Activated CD8-positive, alpha-beta memory T cell treated with anti-CD3 and anti-CD28 coated beads for 24 hours (primary cell): ENCODE results near the gene OBSCN.

ENCODE experiments used
- DNase-seq: peaks from one replicate; pipeline ENCODE4 v3.0.0-alpha.2; 2020

The OBSCN gene

DNA sequence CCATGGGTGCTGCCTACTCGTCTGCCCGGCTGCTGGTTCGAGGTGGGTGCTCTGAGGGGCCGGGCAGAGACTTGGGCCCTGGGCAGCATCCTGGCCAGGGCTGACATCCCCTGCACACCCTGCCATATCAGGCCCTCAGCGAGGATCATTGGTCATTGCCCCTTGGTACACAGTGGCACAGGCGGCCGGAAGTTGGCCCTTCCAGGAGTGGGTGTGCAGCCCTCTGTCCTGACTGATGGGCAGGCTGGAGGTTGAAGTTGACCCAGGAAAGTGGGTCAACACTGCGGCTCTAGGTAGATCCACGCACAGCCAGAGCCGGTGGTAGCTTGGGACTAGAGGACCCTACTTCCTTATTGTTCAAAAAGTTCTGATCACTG, 125.9 kb downstream of the OBSCN start:
- no peak for DNase-seq

DNA sequence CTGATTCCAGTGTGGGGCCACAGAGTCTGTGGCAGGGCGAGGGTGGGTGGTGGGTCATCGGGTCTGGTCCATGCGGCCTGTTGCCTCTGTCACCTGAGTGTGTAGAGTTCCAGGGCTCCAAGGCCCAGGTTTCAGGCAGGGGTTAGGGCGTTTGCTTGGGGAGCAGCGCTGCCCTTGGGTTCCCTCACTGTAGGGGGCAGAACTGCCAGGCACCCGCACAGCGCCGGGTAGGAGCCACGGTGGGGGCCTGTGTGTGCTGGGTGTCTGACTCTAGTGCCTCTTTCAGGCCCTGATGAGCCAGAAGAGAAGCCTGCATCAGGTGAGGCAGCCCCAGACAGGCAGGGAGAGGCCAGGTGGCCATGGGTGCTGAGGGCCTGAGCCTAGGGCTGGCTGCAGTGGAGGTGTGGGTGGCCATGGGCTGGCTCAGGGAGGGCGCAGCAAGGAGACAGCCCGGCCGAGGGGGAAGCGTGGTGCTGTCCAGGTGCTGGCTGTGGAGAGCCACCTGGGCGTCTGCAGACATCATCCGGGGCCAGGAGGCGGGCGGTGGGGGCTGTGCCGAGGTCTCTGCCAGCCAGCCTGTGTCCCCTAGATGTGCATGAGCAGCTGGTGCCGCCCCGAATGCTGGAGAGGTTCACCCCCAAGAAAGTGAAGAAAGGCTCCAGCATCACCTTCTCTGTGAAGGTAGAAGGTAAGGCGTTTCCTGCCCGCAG, 126.5 kb downstream of the OBSCN start:
- no peak for DNase-seq

DNA sequence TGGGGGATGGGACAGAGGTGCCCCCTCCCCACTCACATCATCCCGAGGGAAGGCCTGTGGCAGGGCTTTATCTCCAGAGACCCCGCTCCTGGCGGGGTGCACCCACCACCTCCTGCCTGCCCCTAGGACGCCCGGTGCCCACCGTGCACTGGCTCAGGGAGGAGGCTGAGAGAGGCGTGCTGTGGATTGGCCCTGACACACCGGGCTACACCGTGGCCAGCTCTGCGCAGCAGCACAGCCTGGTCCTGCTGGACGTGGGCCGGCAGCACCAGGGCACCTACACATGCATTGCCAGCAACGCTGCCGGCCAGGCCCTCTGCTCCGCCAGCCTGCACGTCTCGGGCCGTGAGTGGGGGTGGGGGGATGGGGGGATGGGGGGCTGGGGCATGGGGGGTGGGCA, 127.1 kb downstream of the OBSCN start:
- no peak for DNase-seq

DNA sequence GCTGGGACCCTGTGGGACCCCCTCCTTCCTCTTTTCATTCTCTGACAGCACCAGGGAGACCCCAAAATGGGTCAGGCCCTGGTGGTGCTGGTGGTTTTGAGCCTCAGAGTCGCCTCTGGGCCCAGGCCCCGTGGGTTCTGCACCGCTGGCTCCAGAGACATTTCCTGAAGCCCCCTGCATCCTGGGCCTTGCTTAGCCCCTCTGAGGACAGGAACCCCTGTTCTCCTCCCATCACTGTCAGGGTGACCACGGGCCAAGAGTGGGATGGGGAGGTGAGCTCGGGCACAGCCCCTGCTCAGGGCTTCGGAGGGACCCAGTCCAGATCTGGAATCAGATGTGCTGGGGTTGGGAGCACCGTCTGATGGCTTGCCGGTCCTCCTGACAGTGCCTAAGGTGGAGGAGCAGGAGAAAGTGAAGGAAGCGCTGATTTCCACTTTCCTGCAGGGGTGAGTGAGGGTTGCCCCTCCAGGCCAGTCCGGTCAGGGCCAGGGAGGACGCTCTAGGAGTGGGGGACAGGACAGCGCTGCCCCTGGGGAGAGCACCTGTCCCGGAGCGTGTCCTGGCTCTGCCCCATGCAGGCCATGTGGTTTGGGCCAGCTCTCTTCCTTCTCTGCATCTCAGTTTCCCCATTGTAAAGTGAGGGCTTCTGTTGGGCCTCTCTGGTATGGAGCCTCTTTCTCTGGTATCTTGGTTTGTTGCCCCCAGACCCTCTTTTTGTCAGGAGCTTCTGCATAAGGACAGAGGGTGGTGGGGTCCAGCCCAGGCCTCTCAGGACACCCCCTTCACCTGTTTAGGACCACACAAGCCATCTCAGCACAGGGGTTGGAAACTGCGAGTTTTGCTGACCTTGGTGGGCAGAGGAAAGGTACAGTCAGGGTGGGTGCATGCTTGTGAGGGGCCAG, 127.8 kb downstream of the OBSCN start:
- no peak for DNase-seq

DNA sequence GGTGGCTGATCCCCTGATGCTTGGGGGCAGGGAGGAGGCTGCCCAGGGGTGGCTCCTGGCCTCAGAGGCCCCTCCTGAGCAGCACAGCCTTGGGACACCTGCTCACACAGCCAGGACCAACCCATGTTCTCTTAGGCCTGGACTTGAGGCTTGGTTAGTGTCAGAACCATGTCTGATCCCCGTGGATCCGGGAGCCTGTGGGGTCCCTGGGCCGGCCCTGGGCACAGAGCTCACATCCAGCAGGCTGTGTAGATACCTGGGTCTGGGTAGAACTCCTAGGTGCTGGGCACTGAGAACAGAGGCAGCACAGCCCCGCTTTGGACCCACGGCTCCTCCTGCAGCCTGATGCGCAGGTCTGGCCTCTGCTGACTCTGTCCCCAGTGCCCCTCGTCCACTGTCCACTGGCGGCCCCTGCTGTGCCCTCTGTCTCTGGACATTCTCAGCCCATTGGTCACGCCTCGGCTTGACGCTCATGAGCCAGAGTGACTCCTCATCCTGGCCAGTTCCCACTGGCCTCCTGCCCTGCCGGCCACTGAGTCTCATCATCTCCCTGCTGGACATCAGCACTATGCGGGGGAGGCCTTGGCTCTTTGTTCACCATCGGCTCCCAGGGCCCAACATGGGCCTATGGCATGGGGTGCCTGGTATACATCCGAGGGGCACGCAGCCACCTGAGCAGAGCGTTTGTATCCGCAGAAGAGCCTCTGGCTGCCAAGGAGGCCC, 128.6 kb downstream of the OBSCN start:
- no peak for DNase-seq

DNA sequence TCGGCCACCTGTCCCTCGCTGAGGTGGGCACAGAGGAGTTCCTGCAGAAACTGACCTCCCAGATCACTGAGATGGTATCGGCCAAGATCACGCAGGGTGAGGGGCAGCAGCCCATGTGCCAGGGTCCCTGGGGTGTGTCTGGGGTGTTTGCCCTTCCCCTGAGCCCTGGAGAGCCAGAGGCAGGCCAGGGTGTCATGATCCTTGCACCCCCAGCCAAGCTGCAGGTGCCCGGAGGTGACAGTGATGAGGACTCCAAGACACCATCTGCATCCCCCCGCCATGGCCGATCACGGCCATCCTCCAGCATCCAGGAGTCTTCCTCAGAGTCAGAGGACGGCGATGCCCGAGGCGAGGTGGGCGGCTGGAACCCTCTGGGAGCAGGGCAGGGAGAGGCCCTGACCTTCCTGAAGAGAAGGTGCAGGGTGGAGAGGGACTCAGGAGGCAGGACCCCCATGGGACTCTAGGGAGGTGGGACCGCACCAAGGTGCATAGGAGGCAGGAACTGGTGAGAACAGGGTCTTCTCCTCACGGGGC, 129.3 kb downstream of the OBSCN start:
- no peak for DNase-seq

DNA sequence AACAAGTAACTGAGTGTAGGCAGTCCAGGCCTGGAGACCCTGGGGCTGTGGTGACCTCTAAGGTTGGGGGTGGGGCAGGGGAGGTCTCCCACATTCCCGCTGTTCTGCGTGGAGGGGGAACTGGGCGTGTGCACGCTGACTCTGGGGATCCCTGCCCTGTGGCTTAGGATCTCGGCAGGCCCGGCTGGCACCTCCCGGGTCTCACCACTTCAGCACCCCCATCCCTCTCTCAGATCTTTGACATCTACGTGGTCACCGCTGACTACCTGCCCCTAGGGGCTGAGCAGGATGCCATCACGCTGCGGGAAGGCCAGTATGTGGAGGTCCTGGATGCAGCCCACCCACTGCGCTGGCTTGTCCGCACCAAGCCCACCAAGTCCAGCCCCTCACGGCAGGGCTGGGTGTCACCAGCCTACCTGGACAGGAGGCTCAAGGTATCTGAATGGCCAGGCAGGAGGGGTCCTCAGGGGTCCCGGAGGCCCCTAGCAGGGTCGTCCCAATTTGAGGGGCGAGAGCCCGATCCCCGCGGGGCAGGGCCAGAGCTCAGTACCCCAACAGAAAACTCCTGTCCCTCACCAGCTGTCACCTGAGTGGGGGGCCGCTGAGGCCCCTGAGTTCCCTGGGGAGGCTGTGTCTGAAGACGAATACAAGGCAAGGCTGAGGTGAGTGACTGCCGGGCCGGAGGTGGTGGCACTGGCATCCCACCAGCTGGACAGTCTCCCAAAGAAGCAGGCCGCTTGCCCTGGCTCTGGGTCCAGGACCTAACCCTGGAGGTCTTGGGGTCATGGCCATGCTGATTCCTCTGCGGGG, 130.1 kb downstream of the OBSCN start:
- DNase-seq: no peak

DNA sequence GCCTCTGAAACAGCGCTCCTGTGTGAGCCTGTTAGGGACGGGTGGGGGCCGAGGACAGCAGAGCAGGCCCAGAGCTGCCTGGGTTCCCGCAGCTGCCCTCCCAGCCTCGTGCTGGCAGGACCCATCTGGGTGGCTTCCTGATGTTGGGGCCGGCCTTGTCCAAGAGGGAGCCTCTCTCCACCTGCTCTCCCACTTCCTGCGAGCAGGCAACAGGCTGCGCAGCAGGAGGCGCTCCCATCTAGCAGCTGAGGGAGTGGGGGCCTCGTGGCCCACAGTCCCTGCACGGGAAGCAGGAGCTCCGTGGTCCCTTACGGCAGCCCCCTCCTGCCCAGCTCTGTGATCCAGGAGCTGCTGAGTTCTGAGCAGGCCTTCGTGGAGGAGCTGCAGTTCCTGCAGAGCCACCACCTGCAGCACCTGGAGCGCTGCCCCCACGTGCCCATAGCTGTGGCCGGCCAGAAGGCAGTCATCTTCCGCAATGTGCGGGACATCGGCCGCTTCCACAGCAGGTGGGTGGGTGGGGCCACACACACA, 130.7 kb downstream of the OBSCN start:
- no peak for DNase-seq

DNA sequence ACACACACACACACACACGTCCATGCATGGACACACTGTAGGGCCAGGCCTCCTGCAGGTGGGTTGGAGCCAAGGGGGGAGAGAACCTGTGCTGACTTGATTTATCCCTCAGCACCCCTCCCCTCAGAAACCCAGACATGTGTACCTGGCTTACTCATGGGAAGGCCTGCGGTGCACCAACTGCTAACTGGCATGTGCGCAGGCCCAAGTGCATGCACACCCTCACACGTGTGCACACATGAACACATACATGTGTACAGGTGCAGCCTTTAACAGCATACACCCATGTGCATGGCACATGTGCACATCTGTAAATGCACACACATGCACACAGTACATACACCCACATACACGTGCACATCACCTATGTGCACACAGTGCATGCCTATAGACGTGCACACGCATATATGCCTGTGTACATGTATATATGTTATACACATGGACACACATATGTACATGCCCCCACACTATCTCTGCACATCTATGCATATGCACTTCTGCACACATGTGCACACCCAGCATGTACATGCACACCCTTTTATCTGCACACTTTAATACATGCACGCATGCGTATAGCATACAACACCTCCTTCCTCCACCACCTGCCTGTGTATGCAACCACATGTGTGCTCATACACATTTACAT, 131.3 kb downstream of the OBSCN start:
- DNase-seq: no peak

DNA sequence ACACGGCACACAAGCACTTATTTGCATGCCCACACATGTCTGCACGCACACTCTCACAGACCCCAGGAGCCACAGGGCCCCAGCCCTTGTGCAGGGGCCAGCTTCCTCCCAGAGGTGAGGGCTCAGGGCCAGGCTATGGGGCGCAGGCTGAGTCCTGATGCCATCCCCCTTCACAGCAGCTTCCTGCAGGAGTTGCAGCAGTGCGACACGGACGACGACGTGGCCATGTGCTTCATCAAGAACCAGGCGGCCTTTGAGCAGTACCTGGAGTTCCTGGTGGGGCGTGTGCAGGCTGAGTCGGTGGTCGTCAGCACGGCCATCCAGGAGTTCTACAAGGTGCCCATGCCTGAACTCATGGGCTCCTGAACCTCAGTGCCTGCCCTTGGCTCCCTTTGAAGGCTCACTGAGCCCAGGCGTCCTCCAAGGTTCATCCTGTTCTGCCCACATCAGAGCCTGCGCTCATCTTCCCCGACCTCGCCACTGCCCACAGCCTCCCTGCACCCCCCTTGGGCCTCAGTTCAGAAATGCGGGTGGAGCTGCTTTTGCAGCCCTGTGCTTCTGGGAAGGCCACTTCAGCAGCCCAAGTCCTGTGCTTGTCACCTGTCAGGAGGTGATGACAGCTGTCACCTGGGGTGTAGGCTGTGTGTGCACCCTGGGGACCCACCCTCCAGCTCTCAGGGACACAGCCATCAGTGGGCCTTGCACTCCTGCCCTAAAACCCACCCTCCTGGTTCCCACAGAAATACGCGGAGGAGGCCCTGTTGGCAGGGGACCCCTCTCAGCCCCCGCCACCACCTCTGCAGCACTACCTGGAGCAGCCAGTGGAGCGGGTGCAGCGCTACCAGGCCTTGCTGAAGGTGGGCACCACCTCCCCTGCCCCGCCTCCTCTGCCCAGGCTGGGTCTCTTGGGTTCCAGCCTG, 132.2 kb downstream of the OBSCN start:
- DNase-seq: no peak

DNA sequence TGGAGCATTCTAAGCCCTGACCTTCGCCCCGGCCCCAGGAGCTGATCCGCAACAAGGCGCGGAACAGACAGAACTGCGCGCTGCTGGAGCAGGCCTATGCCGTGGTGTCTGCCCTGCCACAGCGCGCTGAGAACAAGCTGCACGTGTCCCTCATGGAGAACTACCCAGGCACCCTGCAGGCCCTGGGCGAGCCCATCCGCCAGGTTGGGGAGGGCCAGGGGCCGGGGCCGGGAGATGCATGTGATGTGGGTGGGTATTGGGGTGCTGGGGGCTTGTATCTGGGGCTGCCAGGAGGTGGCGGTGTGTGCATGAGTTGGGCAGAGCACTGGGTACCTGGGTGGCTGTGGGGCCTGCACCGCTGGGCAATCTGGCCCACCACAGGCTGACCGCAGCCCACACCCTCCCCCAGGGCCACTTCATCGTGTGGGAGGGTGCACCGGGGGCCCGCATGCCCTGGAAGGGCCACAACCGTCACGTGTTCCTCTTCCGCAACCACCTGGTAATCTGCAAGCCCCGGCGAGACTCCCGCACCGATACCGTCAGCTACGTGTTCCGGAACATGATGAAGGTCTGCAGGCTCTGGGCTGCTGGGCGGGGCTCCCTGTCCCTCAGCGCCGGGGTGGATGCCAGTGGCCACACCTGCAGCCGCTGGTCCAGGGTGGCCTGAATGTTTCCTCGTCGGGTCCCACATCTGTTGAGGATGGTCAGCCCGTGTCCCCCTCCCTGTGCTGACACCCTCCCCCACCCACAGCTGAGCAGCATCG, 133.0 kb downstream of the OBSCN start:
- DNase-seq: no peak

DNA sequence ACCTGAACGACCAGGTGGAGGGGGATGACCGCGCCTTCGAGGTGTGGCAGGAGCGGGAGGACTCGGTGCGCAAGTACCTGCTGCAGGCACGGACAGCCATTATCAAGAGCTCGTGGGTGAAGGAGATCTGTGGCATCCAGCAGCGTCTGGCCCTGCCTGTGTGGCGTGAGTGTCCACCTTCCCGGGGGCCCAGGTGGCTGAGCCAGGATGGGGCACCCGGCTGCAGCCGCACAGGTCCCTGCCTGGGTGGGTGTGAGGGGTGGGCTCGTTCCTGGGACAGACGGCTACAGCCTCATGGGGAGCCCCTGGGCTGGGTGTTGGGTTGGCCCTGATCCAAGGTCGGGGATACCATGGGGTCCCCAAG, 133.6 kb downstream of the OBSCN start:
- DNase-seq: no peak

DNA sequence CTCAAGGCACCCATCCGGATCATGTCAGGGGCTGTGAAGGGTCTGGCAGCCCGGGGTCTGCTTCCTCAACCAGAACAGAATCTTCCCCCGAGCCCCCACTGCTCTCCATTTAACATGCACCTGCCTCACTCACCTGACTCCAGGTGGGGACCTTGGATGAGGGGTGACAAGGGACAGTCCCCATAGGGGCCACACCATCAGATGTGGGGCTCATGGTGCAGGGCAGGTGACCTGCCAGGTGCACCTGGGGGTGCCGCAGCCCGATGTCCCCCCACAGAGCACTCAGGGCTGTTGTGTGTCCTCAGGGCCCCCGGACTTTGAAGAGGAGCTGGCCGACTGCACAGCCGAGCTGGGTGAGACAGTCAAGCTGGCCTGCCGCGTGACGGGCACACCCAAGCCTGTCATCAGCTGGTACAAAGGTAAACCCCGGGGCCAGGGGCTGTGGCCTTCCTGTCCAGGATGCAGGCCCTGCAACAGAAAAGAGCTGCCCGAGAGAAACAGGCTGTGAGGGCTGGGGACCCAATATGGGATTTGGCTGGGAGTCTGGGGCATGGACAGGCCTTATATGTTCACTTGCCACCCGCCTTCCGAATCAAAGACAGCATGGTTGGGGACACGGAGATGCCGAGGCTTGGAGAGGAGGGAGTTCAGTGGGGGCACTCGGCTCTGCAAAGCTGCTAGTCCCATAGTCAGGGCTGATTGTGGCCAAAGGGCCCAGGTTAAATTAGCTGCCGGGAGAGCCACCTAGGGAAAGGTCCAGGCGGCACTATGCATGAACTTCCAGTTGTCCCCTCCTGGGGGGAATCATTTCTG, 134.2 kb downstream of the OBSCN start:
- no peak for DNase-seq

DNA sequence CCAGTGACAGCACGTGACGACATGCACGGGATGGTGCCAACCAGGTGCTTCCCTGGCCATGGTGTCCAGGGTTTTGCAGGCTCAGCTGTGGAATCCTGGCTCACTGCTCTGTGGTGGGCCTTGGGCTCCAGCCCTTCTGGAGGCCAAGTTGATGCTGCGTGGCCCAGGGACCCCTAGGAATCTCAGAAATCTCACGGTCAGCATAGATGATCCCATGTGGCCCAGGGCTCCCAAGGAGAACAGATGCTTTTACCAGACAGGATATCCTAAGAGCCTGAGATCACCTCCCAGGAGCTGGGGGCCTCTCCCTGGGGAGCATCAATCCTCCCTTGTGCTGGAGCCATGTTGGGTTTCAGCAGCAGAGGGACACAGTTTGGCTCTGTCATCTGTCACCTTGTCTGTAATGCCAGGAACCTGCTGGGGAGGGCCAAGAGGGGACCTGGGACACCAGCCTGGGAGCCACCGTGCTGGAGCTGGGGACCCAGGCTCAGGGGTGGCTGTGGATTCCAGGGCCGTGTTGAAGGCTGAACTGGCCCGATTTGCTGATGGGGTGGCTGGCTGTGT, 134.9 kb downstream of the OBSCN start:
- DNase-seq: no peak

DNA sequence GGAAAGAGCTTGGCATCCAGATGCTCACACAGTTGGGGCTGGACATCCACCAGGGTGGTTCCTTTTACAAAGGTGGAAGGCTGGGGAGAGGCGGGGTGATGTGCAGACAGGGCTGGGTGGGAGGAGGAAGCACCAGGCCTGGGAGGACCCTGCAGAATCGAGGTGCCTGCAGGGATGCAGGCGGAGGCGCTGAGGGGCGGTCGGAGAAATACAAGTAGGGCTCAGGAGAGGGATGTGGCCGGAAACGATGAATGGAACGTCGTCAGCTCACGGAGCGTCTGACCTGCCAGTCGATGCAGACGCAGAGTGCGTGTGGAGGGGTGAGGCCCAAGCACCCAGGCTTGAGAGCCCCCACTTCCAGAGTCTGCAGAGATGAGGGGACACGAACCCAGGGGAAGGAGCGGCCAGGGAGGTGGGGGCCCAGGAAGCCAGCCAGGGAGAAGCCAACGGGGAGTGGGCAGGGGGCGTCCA, 135.4 kb downstream of the OBSCN start:
- no peak for DNase-seq

DNA sequence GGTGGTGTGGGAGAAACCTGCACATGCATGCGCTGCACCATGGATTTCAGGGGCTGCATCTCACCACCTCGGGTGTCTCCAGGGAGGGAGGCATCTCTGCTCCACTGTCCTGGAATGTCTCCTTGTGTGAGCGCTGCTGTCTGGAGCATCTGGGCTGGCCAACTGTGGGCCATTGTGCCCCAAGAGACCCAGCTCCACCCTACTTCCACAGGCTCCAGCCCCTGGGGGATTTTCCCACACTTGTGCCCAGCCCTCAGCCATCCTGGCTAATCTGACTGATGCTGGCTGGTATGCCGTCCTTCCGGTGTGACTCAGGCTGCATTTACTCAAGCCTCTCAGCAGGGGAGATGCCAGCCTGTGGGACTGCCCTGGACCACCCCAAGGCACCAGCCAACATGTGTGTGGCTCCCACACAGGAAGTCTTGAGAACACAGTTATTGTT, 136.8 kb downstream of the OBSCN start:
- DNase-seq: no peak

DNA sequence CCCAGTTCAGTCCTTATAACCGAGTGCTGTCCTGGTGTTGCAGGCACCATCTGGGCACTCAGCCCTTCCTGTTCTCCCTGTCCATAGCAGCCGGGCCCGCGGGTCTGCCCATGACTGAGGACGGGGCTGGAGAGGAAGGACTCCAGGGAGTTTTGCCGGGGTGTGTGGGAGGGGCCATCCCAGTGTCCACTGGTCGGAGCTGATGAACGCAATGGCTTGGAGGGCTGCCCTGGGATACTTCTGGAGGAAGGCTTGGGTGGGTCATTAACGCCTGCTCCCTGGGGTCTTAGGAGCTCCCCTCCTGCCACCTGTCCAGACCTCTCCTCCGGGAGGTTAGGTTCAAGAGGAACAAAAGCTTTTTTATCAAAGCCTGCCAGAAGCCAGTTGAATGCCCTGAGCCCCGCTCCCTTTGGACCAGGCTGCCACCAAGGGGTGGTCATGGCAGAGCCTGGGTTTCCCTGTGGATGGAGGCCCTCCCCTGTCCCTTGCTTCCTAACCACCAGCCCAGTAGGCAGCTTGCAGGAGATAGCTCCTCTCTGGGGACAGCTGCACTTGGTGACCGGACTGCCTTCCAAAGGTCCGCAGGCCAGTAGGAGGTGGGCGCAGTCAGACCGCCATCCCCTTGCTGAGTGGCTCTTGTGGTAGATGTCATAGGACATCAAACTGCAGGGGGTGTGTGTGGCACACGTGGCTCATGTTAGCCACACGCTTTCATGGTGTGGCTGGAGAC, 137.5 kb downstream of the OBSCN start:
- no peak for DNase-seq

DNA sequence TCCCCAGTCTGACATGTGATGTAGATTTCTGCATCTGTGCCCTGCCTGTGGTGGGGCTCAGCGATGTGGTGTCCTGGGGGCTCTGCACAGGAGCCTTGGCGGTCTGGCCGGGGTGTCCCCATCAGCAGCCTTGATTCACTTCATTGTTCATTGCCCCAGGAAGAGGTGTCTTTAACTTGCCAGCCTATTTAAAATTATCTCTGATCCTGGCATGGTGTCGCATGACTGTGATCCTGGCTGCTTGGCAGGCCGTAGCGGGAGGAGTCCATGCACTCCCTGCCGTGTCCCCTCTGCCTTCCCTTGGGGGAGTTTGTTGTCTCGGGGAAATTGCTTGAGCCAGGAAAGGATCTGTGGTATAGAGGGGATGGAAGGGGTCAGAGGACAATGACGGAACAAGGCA, 138.9 kb downstream of the OBSCN start:
- no peak for DNase-seq
